Measurements from ENCODE around the gene PEAK1. TPM values are rescaled to one million over a fixed set of nuclear protein-coding genes. Genes with fewer than 3 reads are reported as not detected.

Gene PEAK1
- polyA plus RNA-seq, 1 experiment, result 40.7 TPM

DNA sequence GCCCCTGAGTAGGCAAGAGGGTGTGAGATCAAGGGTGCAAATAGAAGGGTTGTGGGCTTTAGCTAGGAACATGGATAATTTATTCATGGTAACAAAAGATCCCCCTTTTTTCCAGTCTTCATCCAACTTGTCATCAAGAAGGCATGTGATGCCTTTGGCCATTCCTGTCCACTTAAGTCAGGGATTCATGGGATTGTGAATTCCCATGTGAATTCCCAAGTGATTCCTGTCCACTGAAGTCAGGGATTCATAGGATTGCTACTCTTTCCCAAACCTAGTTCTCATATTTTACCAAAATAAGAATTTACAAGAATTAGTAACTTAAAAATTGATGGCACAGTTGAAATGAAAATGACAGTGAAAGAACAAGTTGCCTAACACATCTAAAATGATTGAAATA is 41.6 kb upstream of the PEAK1 start:
- TF ChIP-seq, protein P1, sequence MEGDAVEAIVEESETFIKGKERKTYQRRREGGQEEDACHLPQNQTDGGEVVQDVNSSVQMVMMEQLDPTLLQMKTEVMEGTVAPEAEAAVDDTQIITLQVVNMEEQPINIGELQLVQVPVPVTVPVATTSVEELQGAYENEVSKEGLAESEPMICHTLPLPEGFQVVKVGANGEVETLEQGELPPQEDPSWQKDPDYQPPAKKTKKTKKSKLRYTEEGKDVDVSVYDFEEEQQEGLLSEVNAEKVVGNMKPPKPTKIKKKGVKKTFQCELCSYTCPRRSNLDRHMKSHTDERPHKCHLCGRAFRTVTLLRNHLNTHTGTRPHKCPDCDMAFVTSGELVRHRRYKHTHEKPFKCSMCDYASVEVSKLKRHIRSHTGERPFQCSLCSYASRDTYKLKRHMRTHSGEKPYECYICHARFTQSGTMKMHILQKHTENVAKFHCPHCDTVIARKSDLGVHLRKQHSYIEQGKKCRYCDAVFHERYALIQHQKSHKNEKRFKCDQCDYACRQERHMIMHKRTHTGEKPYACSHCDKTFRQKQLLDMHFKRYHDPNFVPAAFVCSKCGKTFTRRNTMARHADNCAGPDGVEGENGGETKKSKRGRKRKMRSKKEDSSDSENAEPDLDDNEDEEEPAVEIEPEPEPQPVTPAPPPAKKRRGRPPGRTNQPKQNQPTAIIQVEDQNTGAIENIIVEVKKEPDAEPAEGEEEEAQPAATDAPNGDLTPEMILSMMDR (IDR thresholded peaks at IDR 0.05; ENCODE audit: insufficient read depth, low read depth, low read length), result no peak
- POLR2A ChIA-PET, result no interaction called here
- CTCF ChIA-PET, result no interaction called here
- peak; percentile 71 for DNase-seq (ENCODE audit: low read depth)
- Histone ChIP-seq H3K36me3 (ENCODE audit: control insufficient read depth, insufficient read depth, low read length) (no peaks in the 10 kb centered on the region; the same call in 1 of the 2 replicates), H3K4me3 (ENCODE audit: low read depth, low read length) (no peak overlapping the region), H3K27me3 (ENCODE audit: control insufficient read depth, insufficient read depth, low read length) (no peaks in the 10 kb centered on the region)

DNA sequence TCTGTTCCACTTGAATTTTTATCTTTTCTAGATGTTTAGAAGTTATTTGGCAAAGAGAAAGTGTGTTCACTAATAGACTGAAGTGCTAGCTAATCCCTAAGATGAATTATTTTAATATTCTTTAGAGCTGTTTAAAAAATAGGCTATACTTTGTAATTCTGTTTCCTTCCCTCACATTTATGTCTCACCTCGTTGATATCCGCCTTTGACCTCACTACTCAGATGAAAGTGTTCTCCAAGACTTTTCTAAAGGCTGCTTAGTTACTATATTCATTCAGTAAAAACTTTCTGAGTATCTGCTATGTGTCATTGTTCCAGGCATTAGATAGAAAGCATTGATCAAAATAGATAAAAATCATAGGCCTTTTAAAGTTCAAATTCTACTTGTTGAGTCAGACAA is 39.1 kb upstream of the PEAK1 start:
- DNase-seq (ENCODE audit: low read depth), result no peak
- Histone ChIP-seq H3K36me3 (ENCODE audit: control insufficient read depth, insufficient read depth, low read length) (no peaks in the 10 kb centered on the region), H3K4me3 (ENCODE audit: low read depth, low read length) (no peak overlapping the region), H3K27me3 (ENCODE audit: control insufficient read depth, insufficient read depth, low read length) (no peaks in the 10 kb centered on the region)
- ChIA-PET CTCF (no interaction called here), POLR2A (no interaction called here)
- TF ChIP-seq, protein P1 (IDR thresholded peaks at IDR 0.05; ENCODE audit: insufficient read depth, low read depth, low read length), result no peak

DNA sequence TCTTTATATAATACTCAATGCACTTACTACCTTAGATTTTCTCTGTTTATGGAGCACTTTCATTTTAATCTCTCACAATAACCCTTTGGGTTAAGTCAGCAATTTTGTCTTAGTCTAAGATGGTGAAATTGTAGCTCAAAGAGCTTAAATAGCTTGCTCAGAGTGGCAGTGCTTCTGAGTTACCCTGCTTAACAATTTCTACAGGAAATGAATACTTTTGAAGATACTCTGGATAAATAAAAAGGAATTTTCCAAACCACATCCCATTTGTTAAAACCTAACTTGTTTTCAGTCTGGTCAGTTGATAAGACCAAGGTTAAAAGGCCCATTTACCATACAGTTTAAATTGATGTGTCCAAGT is 38.0 kb upstream of the PEAK1 start:
- no peak for DNase-seq (ENCODE audit: low read depth)
- TF ChIP-seq, protein P1 (IDR thresholded peaks at IDR 0.05; ENCODE audit: insufficient read depth, low read depth, low read length), result no peak
- Histone ChIP-seq H3K36me3 (ENCODE audit: control insufficient read depth, insufficient read depth, low read length) (no peaks in the 10 kb centered on the region), H3K27me3 (ENCODE audit: control insufficient read depth, insufficient read depth, low read length) (no peaks in the 10 kb centered on the region), H3K4me3 (ENCODE audit: low read depth, low read length) (no peak overlapping the region)
- ChIA-PET CTCF (interaction anchor here (0.7 to 1.0 kb wide), 3 partner anchors 21 to 434 kb away, joined by 3 to 4 read pairs (median 3); no protein-coding TSS in a partner anchor), POLR2A (interaction anchor here (0.6 kb wide), 1 partner anchor 24 kb away, joined by 3 read pairs; no protein-coding TSS in a partner anchor)

DNA sequence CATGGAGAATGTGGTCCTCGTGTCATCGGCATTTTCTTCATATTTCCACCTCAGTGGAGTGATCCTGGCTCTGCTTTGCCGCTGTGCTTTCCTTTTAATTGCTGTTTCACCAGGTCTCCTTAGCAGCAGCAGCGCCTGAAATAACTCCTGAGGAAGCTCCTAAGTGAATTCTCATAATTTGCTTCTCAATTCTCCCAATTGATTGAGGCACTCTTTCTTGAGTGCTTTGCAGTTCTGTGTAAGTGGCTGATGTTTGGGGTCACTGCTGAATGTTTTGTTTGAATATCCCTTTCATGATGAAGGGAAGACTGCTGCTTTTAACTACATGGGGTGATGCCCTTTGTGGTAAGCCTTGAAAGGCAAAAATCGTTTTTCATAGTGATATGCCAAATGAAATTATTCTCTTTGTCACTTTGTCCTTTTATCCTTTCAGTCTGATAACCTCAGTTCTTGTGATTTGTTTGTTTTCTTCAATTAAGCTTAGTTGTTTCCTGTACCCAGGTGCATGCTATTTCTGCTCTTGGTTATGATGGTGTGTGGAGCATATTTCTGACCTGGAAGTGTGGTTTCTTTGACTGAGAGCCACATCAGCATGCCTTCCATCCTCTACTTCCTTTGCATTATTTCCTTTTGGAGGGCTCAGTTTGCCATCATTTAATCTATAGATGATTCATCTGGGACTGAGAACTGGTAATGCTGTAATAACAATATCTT is 37.4 kb upstream of the PEAK1 start:
- no peaks in the 10 kb centered on the region for H3K27me3 ChIP-seq (ENCODE audit: control insufficient read depth, insufficient read depth, low read length)
- TF ChIP-seq, protein P1 (IDR thresholded peaks at IDR 0.05; ENCODE audit: insufficient read depth, low read depth, low read length), result no peak
- ChIA-PET POLR2A (no interaction called here), CTCF (interaction anchor here (0.8 kb wide), 1 partner anchor 9 kb away, joined by 4 read pairs; no protein-coding TSS in a partner anchor)
- H3K36me3 ChIP-seq (ENCODE audit: control insufficient read depth, insufficient read depth, low read length), result no peaks in the 10 kb centered on the region
- no peak for DNase-seq (ENCODE audit: low read depth)
- H3K4me3 ChIP-seq (ENCODE audit: low read depth, low read length), result no peak overlapping the region

DNA sequence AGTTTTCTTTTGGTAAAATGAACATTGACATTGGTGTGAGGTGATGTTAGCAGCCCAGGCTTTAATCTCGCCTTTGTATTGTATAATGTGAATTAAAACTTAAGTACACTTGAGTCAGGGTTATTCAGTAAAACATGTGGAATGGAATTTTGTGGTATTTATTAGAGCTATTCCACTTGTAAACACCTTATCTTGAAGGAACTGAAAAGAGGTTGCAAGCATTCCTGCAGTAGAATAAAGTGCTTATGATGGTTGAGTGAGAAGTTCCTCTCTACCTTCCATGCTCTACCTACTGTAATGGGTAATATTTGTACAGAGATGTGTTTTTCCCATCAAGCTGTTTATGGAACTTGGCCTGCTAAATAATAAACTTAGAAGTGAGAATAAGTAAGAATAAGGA is 36.8 kb upstream of the PEAK1 start:
- Histone ChIP-seq H3K36me3 (ENCODE audit: control insufficient read depth, insufficient read depth, low read length) (no peaks in the 10 kb centered on the region), H3K27me3 (ENCODE audit: control insufficient read depth, insufficient read depth, low read length) (no peaks in the 10 kb centered on the region), H3K4me3 (ENCODE audit: low read depth, low read length) (no peak overlapping the region)
- POLR2A ChIA-PET, result no interaction called here
- no peak for DNase-seq (ENCODE audit: low read depth)
- TF ChIP-seq, protein P1 (IDR thresholded peaks at IDR 0.05; ENCODE audit: insufficient read depth, low read depth, low read length), result no peak
- CTCF ChIA-PET, result interaction anchor here (0.8 to 1.4 kb wide), 2 partner anchors 9 to 86 kb away, joined by 4 read pairs; no protein-coding TSS in a partner anchor
